ENCODE measurements around the gene ANO7.
A peak's percentile ranks its signal among the peaks of the same experiment; 100 is the strongest.

The ANO7 gene, protein sequence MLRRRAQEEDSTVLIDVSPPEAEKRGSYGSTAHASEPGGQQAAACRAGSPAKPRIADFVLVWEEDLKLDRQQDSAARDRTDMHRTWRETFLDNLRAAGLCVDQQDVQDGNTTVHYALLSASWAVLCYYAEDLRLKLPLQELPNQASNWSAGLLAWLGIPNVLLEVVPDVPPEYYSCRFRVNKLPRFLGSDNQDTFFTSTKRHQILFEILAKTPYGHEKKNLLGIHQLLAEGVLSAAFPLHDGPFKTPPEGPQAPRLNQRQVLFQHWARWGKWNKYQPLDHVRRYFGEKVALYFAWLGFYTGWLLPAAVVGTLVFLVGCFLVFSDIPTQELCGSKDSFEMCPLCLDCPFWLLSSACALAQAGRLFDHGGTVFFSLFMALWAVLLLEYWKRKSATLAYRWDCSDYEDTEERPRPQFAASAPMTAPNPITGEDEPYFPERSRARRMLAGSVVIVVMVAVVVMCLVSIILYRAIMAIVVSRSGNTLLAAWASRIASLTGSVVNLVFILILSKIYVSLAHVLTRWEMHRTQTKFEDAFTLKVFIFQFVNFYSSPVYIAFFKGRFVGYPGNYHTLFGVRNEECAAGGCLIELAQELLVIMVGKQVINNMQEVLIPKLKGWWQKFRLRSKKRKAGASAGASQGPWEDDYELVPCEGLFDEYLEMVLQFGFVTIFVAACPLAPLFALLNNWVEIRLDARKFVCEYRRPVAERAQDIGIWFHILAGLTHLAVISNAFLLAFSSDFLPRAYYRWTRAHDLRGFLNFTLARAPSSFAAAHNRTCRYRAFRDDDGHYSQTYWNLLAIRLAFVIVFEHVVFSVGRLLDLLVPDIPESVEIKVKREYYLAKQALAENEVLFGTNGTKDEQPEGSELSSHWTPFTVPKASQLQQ

DNA sequence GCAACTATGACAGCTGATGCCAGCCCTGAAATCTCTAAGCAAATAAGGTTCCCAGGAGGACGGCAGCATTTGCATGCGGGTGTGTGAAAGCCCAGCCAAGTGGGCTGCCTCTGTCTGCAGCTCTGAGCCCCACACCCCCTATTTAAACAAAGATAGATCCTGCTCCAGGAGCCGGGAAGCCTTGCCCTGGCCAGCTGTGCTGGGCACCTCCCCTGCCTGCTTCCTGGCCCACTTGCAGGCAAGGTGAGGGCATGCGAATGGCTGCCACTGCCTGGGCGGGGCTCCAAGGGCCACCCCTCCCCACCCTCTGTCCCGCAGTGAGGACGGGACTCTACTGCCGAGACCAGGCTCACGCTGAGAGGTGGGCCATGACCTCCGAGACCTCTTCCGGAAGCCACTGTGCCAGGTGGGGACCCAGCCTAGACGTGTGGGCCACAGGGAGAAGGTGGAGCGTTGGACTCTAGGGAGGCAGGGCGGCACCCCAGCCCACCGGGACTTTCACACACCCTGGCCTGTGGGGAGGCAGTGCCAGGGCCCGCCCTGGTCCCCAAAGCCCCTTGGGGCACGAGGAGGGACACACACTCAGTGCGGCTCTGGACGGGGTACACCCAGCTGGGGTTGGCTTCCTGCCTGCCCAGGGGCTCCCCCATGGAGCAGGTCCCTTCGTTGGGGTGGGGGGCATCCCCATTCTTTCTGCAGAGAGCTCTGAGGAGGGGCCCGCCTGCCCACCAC is at the start of gene ANO7:
TSS of gene ANO7 (plus strand) at position 317 of the 732 bp plus-strand sequence. CDS start 1,387 bp downstream, outside the sequence.
- DNase-seq = no peak

DNA sequence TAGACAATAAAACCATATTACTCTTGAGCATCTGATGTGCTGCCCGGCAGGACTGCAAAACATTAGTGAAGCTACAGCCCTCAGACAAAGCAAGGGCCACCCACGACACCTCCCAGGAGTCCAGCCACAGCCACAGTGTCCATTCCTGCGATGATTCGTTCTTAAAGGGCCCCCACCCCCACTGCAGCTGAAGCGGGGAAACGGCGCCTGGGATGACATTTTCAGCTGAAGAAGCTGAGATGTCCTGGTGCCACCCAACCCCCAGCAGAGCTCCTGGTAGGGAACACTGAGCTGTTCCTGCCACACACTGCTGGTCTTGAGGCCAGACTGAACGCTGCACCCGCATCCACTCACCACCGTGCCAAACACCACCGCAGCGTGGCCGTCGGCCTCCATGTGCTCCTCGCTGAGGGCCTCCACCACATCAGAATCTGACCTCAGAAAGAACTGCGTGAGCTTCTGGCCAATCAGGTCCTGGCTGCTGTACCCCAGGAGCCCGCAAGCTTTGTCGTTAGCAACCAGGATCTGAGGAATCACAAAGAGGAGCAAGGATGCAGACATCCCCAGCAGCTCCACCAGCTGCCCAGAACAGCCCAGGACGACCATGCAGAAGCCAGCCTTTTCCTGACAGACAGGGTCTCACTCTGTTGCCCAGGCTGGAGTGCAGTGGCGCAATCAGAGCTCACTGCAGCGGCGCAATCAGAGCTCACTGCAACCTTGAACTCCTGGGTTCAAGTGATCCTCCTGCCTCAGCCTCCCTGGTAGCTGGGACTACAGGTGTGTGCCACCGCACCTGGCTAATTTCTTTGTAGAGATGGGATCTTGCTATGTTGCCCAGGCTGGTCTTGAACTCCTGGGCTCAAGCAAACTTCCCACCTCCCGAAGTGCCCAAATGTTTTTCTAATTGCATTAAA is 48.7 kb upstream of the ANO7 start:
- no peak for DNase-seq

DNA sequence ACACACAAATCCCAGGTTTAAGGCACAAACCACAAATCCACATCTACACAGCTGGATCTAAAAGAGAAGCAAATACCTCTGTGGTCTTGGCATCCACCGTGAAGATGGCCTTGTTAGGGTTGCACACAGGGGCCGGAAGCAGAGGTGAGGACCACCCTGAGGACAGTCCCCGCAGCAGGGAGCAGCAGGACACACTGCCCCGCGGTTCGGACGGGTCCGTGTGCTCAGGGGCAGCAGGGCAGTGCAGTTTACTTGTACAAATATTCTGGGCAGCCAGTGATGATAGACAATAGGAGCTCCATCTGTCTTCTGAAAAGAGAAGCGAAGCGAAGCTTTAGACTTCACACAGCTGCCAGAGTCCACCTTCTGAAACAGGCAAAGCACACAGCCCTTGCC is 48.0 kb upstream of the ANO7 start:
- no peak for DNase-seq

DNA sequence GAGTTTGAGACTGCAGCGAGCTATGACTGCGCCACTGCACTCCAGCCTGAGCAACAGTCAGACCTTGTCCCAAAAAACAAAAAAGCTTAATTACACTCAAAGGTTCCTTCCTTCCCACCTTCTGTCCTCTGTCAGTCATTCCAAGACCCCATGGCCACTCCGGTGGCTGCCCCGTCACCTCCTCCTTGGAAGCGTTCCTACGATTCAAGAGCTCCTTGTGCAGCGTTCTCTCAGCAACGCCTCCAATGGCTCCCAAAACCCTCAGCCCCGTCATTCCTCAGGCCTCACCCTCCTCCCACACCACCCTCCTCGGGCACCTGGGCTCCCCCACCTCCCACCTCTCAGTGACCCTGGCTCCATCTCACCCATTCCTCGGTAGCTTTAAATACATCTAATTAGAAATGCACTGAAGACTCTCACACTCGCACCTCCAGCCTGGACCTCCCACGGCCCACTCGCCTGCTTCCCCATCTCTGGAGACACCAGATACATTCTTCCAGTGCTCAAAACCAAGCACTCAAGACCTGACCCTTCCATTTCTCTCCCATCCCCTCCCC is 47.2 kb upstream of the ANO7 start:
- no peak for DNase-seq

DNA sequence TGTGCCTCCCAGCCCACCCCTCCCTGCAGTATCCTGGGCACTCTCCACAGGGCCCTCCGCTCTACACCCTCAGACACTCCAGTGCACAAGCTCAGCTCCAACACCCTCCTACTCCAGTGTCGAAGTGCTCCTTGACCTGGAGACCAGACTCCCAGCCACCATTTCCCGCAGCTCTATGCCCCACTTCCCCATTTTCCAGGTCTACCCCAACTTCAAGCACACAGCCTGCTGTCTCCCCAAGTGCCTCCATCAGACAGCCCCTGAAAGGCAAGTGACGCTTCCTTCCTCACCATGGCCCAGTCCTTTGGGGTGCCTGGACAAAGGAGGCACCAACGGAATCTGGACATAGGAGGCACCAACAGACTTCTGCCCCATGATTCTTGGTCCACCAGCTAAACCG is 46.4 kb upstream of the ANO7 start:
- no peak for DNase-seq

DNA sequence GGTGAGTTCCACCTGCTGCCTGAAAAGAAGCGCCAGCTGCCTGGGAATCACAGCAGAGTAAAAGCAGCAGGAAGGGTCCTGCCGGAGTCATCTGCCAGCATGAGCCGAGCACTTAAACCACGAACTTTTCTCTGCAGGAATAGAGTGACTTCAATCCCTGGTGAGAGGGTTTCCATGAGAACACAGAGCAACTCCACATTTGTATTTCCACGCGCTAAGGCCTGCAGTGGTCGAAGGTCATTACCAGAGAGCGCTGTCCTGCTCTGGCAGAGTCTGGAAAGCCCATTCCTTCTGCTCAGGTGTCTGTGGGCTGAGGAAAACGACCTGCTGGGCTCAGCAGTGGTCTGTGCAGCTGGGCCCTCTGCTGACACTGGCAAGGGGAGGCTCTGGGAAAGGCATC is 45.9 kb upstream of the ANO7 start:
- no peak for DNase-seq

DNA sequence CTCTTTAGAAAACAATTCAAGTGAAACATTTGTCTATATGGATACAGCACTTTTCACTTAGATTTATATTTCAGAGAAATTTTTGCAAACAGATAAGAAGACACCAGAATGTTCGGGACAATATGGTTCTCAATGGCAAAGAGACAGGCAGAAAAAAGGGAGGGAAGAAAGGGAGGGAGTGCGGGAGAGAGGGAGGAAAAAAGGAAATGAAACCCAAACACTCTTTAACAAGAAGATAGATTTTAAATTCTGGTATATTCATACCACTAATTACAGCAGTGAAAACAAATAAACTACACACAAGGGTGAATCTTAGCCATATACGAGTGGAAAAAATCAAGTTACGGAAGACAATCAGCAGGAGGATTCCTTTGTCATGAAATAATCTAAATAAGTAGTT is 42.2 kb upstream of the ANO7 start:
- no peak for DNase-seq

DNA sequence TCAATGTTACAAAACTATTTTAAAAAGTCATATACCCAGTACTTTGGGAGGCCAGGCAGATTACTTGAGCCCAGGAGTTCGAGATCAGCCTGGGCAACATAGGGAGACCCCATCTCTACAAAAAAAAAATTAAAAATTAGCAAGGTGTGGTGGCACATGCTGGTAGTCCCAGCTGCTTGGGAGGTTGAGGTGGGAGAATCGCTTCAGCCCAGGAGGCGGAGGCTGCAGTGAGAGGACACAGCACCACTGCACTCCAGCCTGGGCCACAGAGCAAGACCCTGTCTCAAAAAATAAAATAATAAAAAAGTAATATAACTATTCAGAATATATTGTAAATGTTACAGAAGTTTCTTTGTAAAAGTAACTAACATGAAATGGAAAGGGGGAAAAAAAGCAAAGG is 41.1 kb upstream of the ANO7 start:
- no peak for DNase-seq

DNA sequence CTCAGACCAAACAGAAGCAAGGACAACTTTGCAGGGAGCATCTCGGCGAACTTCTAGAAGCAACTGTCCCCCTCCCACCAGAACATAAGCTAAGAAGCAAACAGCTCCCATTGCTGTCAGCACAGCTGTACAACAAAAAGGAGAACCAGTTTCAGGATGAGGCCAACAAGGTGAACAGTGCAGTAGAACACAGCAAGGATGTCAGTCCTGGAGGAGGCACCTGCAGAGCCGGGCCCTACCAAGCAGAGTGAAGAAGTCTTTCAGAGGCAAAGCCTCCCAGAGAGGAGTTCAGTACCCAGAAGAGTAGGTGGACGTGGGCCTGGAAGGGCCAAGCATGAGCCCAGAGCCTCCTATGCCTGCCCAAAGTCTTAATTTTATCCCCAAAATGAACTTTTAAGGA is 40.2 kb upstream of the ANO7 start:
- no peak for DNase-seq

DNA sequence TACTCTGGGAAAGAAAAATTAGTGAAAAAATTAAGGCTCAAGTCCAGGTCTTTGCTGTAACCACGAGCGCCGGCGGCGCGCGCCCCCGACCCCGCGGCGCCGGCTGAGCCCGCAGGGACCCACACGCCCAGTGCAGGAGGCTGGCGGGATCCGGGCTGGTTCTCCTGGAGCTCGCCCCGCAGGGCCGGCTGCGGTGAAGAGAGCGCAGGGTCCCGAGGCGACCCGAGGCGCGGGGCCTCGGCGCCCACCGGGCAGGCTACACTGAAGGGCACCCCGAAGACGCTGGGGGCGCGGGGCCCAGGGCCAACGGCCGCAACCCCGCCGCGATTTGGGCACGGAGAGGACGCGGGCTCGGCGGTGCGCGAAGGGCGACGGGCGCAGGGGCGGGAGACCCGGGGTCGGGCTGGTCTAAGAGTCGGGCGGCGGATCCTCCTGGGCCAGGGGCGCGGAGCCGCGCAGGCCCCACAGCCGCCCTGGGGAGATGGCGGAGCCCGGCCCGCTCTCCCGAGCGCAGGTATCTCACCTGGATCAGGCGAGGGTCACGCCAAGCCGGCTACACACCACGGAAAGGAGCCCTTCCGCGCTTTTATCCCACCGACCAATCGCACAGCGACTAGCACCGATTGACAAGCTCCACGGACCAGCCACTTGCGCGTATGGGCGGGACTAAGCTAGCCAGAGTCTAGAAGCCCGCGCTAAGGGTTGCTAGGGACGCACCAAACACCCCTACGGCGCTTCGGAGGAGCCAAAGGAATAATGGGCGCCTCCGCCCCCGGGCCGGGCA is 39.4 kb upstream of the ANO7 start, which contains the start of gene PASK:
TSS of gene PASK (minus strand) at position 582 of the 784 bp plus-strand sequence. CDS start 6,440 bp downstream, outside the sequence.
- peak; percentile 95 for DNase-seq

DNA sequence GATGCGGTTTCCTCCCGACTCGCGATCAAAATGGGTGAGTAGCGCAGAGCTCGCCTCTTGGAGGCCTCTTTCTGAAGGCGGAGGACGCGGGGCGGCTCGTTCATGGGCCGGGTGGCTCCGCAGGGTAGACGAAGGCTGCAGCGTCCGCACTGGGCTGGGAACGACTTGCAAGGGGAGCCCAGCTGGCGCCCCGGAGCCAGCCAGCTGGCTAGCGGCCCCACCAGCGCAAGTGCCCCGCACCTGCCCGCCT is 38.9 kb upstream of the ANO7 start:
- DNase-seq = no peak

DNA sequence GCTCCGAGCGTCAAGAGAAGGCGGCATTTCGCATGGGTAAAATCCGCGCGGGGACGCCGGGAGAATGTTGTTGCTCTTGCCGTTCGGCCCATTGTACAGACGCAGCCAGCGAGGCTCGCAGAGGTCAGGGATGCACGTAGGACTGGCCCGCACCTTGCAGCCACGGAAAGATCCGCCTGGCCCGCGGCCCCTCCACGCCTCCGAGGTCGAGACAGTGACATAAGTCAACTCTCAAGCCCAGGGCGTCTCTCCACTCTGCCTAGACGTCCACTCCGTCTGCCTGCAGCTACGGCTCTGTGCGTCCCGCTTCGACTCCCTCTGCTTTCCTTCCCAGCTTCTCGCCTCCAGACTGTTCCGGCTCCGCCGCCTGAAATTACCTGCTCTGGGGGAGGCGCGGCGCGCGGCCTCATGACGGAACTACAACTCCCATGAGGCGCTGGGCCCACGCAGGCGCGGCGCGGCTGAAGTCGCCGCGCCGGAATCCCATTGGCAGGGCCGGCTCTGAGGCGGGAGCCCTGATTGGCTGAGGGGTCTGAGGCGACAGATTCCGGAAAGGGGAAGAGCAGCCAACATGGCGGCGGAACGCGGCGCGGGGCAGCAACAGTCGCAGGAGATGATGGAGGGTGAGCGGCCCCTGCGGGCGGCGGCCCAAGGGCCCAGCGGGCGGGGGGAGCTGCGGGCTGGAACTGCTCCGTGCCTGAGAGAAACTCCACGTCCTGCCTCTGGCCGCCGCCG is 38.4 kb upstream of the ANO7 start, which contains the start of gene PPP1R7:
TSS of gene PPP1R7 (plus strand) at position 543 of the 735 bp plus-strand sequence. CDS start at position 572, 29 bp downstream.
- peak; percentile 83 for DNase-seq

DNA sequence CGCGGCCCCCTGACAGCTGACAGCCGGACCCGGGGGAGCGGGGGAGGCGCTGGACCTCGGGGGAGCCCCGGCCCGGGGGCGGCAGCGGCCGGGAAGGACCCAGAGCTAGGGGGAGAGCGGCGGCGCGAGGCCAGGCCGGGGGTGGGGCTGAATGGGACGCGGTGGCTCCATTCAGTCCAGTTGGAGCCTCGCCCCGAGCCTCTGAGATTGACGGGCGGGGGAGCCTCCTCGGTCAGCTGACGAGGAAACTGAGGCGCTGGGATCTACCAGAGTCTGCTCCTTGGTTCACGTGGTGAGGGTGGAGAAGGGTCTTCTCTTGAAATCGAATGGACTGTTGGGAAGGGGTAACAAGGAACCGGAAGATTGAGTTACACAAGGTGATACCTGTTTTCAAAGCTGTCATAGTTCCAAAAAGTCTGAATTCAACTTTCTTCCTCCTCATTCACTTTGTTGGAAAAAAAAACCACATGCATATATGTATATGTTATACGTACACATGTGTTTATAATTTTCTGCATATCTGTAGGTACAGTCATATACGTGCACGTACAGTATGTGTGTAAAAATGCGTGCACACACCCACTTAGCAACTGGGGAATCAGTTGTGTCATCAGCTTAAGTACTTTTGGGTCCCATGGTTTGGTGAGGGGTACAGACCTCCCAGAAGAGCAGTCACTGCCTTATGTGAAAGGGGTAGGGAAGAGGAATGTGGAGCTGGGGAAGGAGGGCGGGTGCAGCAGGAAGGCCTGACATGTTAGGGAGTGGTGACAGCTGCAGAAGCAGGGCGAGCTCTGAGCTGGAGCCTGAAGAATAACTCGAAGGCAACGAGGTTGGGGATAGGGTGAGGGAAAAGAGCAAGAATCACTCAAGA is 37.6 kb upstream of the ANO7 start:
- no peak for DNase-seq

DNA sequence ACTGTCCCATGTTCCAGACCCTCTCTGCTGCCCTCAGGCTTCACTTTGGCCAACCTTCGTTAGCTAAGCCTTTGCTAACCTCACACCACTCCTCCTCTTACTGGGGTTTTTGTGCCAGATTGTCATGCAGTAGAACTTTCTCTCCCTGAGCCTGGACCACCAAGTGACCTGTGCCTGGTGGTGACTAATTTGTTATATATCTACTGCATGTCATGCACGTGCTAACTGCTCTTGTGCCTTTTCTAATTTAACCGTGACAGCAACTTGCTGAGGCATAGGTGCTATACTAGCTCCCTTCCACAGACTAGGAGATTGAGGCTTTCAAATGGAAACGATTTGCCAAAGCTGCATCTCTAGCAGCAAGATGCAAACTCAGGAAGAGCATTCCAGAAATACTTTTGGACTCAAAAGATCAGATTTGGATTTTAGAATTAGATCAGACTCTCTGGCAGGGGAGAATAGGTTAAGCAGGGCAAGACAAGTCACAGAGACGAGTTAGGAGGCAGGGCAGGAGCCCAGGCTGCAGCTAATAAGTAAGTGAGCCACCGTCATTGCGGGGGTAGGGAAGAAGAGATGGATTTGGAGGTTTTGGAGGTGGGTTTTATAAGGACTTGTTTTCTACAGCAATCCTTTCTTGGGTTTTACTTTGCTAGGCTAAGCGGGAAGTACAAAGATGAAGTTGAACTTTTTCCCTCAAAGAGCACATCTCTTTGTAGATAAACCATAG is 36.4 kb upstream of the ANO7 start:
- DNase-seq = no peak

DNA sequence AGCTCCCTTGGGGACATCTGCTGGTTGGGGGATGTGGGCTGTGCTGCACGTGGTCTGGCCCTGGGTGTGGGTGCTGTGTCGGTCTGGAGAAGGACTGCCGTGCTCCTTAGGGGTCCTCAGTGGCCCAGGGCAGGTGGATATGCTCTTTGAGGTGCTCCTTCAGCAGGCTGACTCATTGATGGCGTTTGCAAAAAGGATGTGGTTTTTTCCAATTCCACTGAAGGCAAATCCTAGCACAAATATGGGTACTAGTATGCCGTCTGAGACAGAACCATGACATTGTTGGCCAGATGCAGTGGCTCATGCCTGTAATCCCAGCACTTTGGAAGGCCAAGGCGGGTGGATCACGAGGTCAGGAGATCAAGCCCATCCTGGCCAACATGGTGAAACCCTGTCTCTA is 34.9 kb upstream of the ANO7 start:
- DNase-seq = no peak

DNA sequence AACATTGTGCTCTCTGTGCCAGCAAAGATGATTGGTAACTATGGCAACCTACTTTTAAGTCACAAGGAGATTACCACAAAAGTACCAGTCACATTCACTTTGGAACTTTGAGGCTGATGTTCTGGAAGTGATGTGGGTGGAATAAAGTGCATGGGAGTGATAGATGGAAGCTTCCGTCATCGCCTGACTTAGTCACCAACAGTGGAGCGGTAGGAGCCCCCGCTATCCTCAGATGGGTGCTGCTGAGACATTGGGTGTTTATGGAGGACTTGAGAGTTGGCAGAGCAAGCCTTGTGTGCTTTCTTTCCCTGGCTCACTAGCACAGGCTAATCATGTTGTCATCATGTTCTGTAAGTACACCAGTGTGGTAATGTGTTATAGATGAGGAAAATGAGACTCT is 33.6 kb upstream of the ANO7 start:
- no peak for DNase-seq

DNA sequence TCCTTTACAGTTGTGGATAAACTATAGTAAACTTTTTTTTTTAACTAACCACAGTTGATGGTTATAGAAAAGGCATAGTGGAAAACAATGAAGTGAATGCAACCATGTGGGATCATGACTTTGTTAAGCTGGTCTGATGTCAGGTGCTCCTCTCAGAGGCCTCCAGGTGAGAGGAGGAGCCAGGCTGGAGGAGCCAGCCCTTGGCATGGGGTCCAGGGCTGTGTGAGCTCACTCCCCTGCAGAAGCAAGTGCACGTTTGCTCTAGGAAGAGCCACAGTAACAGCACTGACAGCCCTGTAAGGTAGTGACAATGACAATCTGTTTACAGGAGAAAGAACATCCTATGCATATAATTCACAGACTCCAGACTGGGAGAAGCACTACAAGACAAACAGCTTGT is 32.5 kb upstream of the ANO7 start:
- DNase-seq = no peak

DNA sequence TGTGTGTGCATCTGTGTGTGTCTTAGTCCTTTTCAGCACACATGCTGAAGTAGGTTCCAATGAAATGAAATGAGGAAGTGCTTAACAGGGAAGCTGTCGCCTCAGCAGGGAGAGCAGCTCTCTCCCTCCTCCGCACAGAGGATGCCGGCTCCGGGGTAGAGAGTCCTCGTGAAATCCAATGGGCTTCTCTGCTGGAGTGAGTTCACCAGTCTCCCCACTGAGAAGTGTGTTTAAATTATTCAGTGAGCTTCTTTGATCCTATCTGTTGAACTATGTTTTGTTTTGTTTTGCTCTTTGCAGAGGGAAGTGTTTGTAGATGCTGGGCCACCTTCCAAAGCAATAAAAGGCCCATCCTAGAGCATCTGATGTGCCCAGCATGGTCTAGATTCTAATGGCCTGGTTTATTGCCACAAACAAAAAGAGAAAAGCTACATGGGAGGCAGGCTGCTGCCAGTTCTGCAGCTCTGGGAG is 31.5 kb upstream of the ANO7 start:
- DNase-seq = peak; percentile 30

Data from NCI-H1092 (cell line).